ENCODE measurements around the gene ANGPTL1. TPM values are rescaled to one million over a fixed set of nuclear protein-coding genes. Genes with fewer than 3 reads are reported as not detected.
A peak's percentile ranks its signal among the peaks of the same experiment; 100 is the strongest.

ANGPTL1 gene
- total RNA-seq, 1 donor from 2014 or later, result not detected

GRCh38 chr1:178870221-178870620 is 656 bp downstream of the ANGPTL1 start:
- Mint-ChIP-seq H3K9me3 (no peaks in the 10 kb centered on the region), H3K36me3 (peaks cover 4% of the 10 kb centered on the region), H3K27me3 (ENCODE audit: insufficient read depth, low read depth) (no peaks in the 10 kb centered on the region), H3K4me1 (peaks cover 28% of the 10 kb centered on the region), H3K27ac (no peak overlapping the region), H3K4me3 (peak overlapping the region; percentile 36)
- Histone ChIP-seq H3K9me3 (ENCODE audit: low read depth) (no peaks in the 10 kb centered on the region), H3K4me2 (no peak overlapping the region), H3K79me2 (ENCODE audit: low read depth) (no peaks in the 10 kb centered on the region), H3K9ac (no peak overlapping the region), H3K27me3 (no peaks in the 10 kb centered on the region), H2AFZ (replicated peaks) (no peak overlapping the region), H3K27ac (no peak overlapping the region), H3K36me3 (no peaks in the 10 kb centered on the region), H3K4me3 (no peak overlapping the region), H4K20me1 (ENCODE audit: low read depth) (peaks cover 20% of the 10 kb centered on the region), H3F3A (ENCODE audit: low read depth) (no peaks in the 10 kb centered on the region), H3K4me1 (peaks cover 37% of the 10 kb centered on the region)
- no peak for DNase-seq (ENCODE audit: low spot score)
- TF ChIP-seq CTCF (IDR thresholded peaks at IDR 0.05) (no peak), EZH2phosphoT487 (IDR thresholded peaks at IDR 0.05) (no peak), EZH2 (IDR thresholded peaks at IDR 0.05) (no peak)

GRCh38 chr1:178869119-178869697 is 1.7 kb downstream of the ANGPTL1 start:
- H3K27me3 Mint-ChIP-seq (ENCODE audit: insufficient read depth, low read depth), result no peaks in the 10 kb centered on the region
- no peaks in the 10 kb centered on the region for H3K9me3 Mint-ChIP-seq
- DNase-seq (ENCODE audit: low spot score), result peak; percentile 8
- H3K4me3 Mint-ChIP-seq, result no peak overlapping the region
- Histone ChIP-seq H3K4me2 (peak overlapping the region; percentile 33), H3F3A (ENCODE audit: low read depth) (no peaks in the 10 kb centered on the region), H3K9me3 (ENCODE audit: low read depth) (no peaks in the 10 kb centered on the region), H4K20me1 (ENCODE audit: low read depth) (peaks cover 20% of the 10 kb centered on the region), H3K4me3 (no peak overlapping the region), H3K36me3 (no peaks in the 10 kb centered on the region), H3K79me2 (ENCODE audit: low read depth) (no peaks in the 10 kb centered on the region), H2AFZ (replicated peaks) (no peak overlapping the region), H3K4me1 (peaks cover 37% of the 10 kb centered on the region), H3K27ac (peak overlapping the region; percentile 7), H3K27me3 (no peaks in the 10 kb centered on the region), H3K9ac (no peak overlapping the region)
- TF ChIP-seq EZH2 (IDR thresholded peaks at IDR 0.05) (no peak), CTCF (IDR thresholded peaks at IDR 0.05) (no peak), EZH2phosphoT487 (IDR thresholded peaks at IDR 0.05) (no peak)
- H3K36me3 Mint-ChIP-seq, result peaks cover 4% of the 10 kb centered on the region
- no peak overlapping the region for H3K27ac Mint-ChIP-seq
- peaks cover 28% of the 10 kb centered on the region for H3K4me1 Mint-ChIP-seq

GRCh38 chr1:178868706-178869105 is 2.2 kb downstream of the ANGPTL1 start:
- Histone ChIP-seq H3K36me3 (no peaks in the 10 kb centered on the region), H3K79me2 (ENCODE audit: low read depth) (no peaks in the 10 kb centered on the region), H3K4me1 (peaks cover 37% of the 10 kb centered on the region), H3F3A (ENCODE audit: low read depth) (no peaks in the 10 kb centered on the region), H3K4me2 (peak overlapping the region; percentile 33), H4K20me1 (ENCODE audit: low read depth) (peaks cover 20% of the 10 kb centered on the region), H2AFZ (replicated peaks) (no peak overlapping the region), H3K27me3 (no peaks in the 10 kb centered on the region), H3K9ac (no peak overlapping the region), H3K9me3 (ENCODE audit: low read depth) (no peaks in the 10 kb centered on the region), H3K27ac (peak overlapping the region; percentile 10), H3K4me3 (no peak overlapping the region)
- no peak for TF ChIP-seq EZH2 (IDR thresholded peaks at IDR 0.05)
- no peak for TF ChIP-seq CTCF (IDR thresholded peaks at IDR 0.05)
- TF ChIP-seq EZH2phosphoT487 (IDR thresholded peaks at IDR 0.05), result no peak
- Mint-ChIP-seq H3K36me3 (peaks cover 2% of the 10 kb centered on the region), H3K9me3 (no peaks in the 10 kb centered on the region), H3K4me3 (no peak overlapping the region), H3K4me1 (peaks cover 28% of the 10 kb centered on the region), H3K27me3 (ENCODE audit: insufficient read depth, low read depth) (no peaks in the 10 kb centered on the region), H3K27ac (no peak overlapping the region)
- no peak for DNase-seq (ENCODE audit: low spot score)

Measured in neural progenitor cell (in vitro differentiated cells).